Measurements from ENCODE around the gene CGNL1.

CGNL1 gene

DNA sequence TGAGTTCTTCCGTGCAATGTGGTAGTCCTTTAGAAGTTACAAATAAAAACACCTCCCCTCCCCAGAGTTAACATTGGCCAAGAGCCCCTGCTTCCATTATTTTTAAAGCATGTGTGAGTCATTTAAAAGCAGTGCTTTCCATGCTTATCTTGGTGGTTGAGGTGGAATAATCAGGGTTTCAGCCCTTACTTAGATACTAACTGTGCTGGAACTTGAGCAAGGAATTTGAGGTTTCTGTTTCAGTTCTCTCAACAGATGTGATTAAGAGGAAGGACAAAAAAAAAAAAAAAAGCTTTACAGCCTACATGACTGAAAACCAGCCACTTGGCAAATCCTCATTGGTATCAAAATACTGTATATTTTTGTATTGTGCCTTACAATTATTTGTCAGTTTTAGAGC, 64.5 kb downstream of the CGNL1 start:
- H3K9me3 Mint-ChIP-seq: no peaks in the 10 kb centered on the region
- H3K4me3 Mint-ChIP-seq: no peak overlapping the region
- no peaks in the 10 kb centered on the region for H3K36me3 Mint-ChIP-seq
- H3K27me3 Mint-ChIP-seq: peaks cover 6% of the 10 kb centered on the region
- H3K27ac Mint-ChIP-seq: no peak overlapping the region
- no peaks in the 10 kb centered on the region for H3K4me1 Mint-ChIP-seq

DNA sequence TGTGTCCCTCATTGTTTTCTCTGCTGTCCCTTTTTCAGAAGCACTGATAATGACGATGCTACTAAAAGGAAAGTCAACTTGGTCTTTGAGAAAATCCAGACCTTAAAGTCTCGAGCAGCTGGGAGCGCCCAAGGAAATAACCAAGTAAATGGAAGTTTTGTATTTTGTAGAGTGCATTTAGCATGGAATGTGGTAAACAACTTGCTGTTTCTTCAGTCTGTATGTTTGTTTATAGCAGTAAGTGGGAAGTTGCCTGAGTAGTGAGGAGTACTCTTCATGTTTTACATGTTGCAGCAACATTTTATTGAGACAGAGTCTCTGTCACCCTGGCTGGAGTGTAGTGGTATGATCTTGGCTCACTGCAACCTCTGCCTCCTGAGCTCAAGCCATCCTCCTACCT, 66.0 kb downstream of the CGNL1 start:
- no peaks in the 10 kb centered on the region for H3K9me3 Mint-ChIP-seq
- H3K4me3 Mint-ChIP-seq: no peak overlapping the region
- no peaks in the 10 kb centered on the region for H3K36me3 Mint-ChIP-seq
- no peak overlapping the region for H3K27ac Mint-ChIP-seq
- peaks cover 2% of the 10 kb centered on the region for H3K27me3 Mint-ChIP-seq
- H3K4me1 Mint-ChIP-seq: no peaks in the 10 kb centered on the region

DNA sequence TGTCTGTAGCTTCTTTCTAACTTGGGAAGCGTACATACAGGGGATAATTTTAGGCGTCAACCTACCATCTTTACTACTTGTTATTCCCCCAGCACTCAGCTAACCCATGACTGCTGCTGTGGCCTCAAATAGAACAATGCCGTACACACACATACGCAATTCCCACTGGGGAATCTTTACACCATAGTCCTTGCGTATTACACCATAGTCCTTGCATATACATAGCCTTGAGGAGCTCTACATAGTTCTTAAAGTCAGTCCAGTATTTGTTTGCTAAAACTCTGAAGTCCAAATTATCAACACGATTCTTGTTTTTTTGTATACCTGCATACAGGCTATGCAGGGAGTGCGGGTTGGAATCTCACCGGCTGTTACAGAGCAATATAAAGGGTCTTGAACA, 67.2 kb downstream of the CGNL1 start:
- Mint-ChIP-seq H3K4me1 (no peaks in the 10 kb centered on the region), H3K36me3 (no peaks in the 10 kb centered on the region), H3K27me3 (peaks cover 4% of the 10 kb centered on the region), H3K9me3 (no peaks in the 10 kb centered on the region), H3K4me3 (no peak overlapping the region), H3K27ac (no peak overlapping the region)

DNA sequence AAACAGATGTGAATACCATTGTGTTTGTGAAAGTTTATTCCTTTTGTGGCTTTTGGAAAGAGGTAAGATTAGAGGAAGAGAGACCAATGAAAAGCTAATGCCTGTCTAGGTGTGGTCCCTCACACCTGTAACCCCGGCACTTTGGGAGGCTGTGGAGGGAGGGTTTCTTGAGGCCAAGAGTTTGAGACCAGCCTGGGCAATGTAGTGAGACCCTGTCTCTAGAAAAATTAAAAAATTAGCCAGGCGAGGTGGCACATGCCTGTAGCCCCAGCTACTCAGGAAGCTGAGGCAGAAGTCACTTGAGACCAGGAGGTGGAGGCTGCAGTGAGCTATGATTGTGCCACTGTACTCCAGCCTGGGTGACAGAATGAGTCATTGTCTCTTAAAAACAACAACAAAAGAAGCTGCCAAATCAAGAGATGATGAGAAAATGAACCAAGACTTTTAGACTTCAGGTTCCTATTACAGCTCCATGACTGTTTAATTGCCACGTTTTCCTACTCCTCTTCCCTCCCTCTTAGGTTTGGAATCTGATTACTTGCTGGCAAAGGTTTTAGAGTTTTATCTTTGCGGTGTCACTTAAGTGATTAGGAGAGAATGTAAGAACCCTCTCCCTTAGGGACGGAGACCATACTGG, 68.7 kb downstream of the CGNL1 start:
- no peaks in the 10 kb centered on the region for H3K9me3 Mint-ChIP-seq
- no peaks in the 10 kb centered on the region for H3K36me3 Mint-ChIP-seq
- H3K4me1 Mint-ChIP-seq: no peaks in the 10 kb centered on the region
- no peak overlapping the region for H3K4me3 Mint-ChIP-seq
- peaks cover 9% of the 10 kb centered on the region for H3K27me3 Mint-ChIP-seq
- no peak overlapping the region for H3K27ac Mint-ChIP-seq

DNA sequence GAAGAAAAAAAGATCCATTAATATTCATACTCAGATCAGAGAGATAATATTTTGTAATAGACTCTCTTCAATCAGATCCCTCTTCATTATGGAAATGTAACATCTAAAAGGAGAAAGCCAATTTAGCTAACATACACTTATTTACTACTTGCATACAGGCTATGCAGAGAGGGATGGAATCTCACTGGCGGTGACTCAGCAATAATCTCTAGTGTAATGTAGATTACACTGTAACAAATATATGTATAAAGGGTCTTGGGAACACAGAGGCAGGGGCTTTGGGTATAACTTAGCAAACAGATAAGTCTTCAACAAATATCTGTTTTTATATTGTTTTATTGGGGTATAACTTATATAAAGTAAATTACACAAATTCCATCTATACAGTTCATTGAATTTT, 69.6 kb downstream of the CGNL1 start:
- no peaks in the 10 kb centered on the region for H3K4me1 Mint-ChIP-seq
- H3K4me3 Mint-ChIP-seq: no peak overlapping the region
- H3K36me3 Mint-ChIP-seq: no peaks in the 10 kb centered on the region
- peaks cover 9% of the 10 kb centered on the region for H3K27me3 Mint-ChIP-seq
- no peak overlapping the region for H3K27ac Mint-ChIP-seq
- no peaks in the 10 kb centered on the region for H3K9me3 Mint-ChIP-seq

DNA sequence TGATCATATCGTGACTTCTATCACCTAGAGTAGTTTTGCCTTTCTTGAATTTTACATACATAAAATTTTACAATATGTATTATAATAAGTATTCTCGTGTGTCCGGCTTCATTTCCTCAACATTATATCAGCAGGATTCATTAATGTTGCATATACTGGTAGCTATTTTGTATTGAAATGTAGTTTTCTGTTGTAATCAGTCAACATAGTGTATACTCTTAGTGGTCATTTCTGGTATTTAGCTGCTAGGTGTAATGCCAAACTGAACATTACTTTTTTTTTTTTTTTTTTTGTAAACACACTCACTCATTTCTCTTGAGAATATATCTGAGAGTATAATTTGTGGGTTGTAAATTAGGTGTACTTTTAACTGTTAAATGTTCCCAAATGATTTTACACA, 70.1 kb downstream of the CGNL1 start:
- no peaks in the 10 kb centered on the region for H3K9me3 Mint-ChIP-seq
- no peak overlapping the region for H3K4me3 Mint-ChIP-seq
- peaks cover 10% of the 10 kb centered on the region for H3K27me3 Mint-ChIP-seq
- no peaks in the 10 kb centered on the region for H3K4me1 Mint-ChIP-seq
- H3K36me3 Mint-ChIP-seq: no peaks in the 10 kb centered on the region
- H3K27ac Mint-ChIP-seq: no peak overlapping the region

DNA sequence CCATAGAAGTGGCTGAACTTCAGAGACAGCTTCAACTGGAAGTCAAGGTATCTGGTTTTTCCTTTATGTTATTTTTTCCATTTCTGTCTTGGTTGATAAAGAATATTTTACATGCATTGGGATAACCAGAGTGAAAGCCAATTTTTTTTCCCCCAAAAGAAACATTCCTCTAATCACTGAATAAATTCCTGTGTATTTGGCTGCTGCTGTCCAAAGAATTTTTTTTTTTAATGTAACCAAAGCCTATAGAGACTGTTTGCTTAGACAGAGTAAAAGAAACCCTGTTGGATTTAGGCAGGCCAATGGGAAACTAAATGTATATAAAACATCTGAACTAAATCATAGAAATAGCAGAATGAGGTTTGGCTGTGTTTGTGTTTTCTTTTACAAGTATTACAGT, 75.2 kb downstream of the CGNL1 start:
- Mint-ChIP-seq H3K27ac (no peak overlapping the region), H3K36me3 (no peaks in the 10 kb centered on the region), H3K4me1 (no peaks in the 10 kb centered on the region), H3K27me3 (peaks cover 15% of the 10 kb centered on the region), H3K9me3 (no peaks in the 10 kb centered on the region), H3K4me3 (no peak overlapping the region)

DNA sequence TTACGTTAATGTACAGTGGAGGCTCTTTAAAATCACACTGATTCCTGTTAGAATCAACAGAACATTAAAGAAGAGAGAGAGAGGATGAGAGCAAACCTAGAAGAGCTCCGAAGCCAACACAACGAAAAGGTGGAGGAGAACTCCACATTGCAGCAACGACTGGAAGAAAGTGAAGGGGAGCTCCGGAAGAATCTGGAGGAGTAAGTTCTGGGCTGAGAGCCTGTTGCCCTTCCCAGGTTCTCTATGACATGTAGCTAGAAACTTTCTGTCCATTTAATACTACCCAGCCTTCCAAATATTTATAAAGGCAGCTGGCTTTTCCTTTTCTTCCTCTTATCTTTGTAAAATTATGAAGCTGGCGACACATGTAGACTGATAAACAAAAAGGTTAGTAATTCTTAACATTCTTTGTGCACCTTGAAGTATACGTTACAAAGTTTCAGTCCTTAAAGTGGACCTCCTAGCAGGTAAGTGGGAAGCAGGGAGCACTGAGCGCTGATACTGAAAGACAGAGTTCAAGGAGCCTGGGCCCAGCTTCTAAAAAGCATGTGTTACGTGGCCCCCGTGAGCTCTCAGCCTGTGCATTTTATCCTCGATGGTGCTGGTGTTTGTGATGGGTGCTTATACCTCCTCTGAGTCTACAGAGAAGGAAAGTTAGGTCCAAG, 75.9 kb downstream of the CGNL1 start:
- H3K4me3 Mint-ChIP-seq: no peak overlapping the region
- no peaks in the 10 kb centered on the region for H3K4me1 Mint-ChIP-seq
- H3K36me3 Mint-ChIP-seq: no peaks in the 10 kb centered on the region
- peaks cover 15% of the 10 kb centered on the region for H3K27me3 Mint-ChIP-seq
- H3K9me3 Mint-ChIP-seq: no peaks in the 10 kb centered on the region
- no peak overlapping the region for H3K27ac Mint-ChIP-seq

DNA sequence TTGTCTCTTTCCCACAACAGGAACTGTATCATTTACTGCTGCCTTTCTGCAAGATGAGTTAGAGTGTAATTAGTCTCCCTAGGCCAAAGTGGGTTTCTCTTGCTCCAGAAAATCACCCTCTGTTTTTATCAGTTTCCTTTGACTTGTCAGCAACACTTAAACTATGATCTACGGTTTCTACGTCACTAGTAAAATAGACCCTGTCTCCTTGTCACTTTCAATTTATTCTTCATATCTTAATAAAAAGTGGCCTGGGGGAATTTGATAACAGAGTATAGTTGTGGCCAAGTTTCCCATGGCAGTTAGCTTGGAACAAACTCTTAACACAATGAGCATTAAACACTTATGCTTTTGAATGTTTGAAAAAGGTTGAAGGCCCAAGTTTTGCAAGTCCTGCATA, 79.6 kb downstream of the CGNL1 start:
- H3K9me3 Mint-ChIP-seq: no peaks in the 10 kb centered on the region
- H3K4me1 Mint-ChIP-seq: no peaks in the 10 kb centered on the region
- H3K27me3 Mint-ChIP-seq: peaks cover 8% of the 10 kb centered on the region
- no peak overlapping the region for H3K27ac Mint-ChIP-seq
- H3K36me3 Mint-ChIP-seq: no peaks in the 10 kb centered on the region
- H3K4me3 Mint-ChIP-seq: no peak overlapping the region

DNA sequence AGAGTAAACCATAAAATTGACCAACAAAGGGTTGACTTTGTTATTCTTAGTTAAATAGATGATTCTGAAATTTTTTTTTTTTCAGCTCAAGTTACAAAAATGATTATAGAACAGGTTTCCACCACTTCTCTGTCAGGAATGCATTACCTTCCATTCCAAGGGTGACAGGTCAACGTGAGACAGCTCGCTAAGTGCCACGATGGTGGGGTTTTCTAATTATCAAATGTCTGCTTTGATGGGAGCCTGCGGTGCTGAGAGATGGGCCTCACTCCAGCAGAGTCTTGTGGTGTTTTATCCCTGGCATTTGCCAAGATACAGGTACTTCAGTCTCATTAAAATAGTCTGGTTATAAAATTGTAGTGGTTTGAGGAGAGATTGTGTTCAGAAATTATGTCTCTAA, 80.3 kb downstream of the CGNL1 start:
- no peaks in the 10 kb centered on the region for H3K36me3 Mint-ChIP-seq
- no peak overlapping the region for H3K27ac Mint-ChIP-seq
- H3K4me3 Mint-ChIP-seq: no peak overlapping the region
- H3K4me1 Mint-ChIP-seq: no peaks in the 10 kb centered on the region
- peaks cover 7% of the 10 kb centered on the region for H3K27me3 Mint-ChIP-seq
- H3K9me3 Mint-ChIP-seq: no peaks in the 10 kb centered on the region

DNA sequence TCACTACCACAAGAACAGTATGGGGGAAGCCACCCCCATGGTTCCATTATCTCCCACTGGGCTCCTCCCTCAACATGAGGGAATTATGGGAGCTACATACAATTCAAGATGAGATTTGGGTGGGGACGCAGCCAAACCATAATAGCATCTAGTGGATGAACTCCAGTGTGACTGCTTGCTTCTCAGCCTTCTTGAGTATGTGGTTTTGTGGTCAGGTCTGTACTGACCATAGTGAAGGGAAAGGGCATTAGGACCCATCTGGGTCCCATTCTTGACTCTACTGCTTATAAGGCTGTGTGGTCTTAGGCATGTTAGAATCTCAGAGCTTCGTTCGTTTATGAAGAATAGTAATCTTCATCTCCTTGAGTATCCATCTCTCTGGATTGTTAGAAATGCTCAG, 81.4 kb downstream of the CGNL1 start:
- H3K9me3 Mint-ChIP-seq: no peaks in the 10 kb centered on the region
- H3K27ac Mint-ChIP-seq: no peak overlapping the region
- no peaks in the 10 kb centered on the region for H3K36me3 Mint-ChIP-seq
- no peak overlapping the region for H3K4me3 Mint-ChIP-seq
- peaks cover 2% of the 10 kb centered on the region for H3K27me3 Mint-ChIP-seq
- no peaks in the 10 kb centered on the region for H3K4me1 Mint-ChIP-seq

DNA sequence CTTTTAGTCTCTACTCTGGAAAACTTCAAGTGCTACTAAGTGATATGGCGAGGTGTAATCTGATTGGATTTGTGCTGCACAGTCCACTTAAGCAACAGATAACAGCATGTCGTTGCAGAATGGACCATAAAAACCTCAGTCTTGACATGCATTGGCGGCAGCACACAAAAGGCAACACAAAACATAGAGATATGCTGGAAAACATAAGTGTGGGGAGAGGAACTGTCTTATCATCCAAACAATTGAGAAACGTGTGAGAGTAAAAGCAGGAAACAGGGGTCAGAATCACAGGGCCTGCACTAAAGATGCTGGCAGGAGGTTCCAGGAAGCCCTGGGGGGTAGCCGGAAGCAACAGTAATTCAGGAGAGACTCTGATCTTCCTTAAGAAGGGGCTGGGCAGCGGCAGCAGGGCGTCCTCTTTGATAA, 82.1 kb downstream of the CGNL1 start:
- no peaks in the 10 kb centered on the region for H3K36me3 Mint-ChIP-seq
- H3K9me3 Mint-ChIP-seq: no peaks in the 10 kb centered on the region
- peaks cover 2% of the 10 kb centered on the region for H3K27me3 Mint-ChIP-seq

DNA sequence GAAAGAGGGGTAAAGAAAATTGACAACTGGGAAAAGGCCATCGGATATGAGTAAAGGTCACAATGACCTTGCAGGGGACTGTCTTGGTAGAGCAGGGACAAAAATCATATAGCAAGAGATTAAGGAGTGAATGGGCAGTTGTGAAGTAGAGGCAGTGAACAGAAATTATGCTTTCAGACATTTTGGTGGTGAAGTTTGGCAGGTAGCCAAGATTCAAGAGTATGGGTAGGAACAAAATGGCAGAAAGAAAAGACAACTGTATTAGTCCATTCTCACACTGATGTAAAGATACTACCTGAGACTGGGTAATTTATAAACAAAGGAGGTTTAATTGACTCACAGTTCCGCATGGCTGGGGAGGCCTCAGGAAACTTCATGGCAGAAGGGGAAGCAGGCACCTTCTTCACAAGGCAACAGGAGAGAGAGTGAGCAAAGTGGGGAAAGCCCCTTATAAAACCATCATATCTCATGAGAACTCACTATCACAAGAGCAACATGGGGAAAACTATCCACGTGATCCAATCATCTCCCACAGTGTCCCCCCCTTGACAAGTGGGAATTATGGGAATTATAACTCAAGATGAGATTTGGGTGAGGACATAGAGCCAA, 84.0 kb downstream of the CGNL1 start:
- H3K27ac Mint-ChIP-seq: no peak overlapping the region
- H3K4me3 Mint-ChIP-seq: no peak overlapping the region
- no peaks in the 10 kb centered on the region for H3K36me3 Mint-ChIP-seq
- no peaks in the 10 kb centered on the region for H3K4me1 Mint-ChIP-seq
- peaks cover 2% of the 10 kb centered on the region for H3K27me3 Mint-ChIP-seq
- H3K9me3 Mint-ChIP-seq: no peaks in the 10 kb centered on the region

More for the DNA sequence above, 82.1 kb downstream of the CGNL1 start:
- Mint-ChIP-seq H3K27ac (no peak overlapping the region), H3K4me1 (no peaks in the 10 kb centered on the region), H3K4me3 (no peak overlapping the region)

DNA sequence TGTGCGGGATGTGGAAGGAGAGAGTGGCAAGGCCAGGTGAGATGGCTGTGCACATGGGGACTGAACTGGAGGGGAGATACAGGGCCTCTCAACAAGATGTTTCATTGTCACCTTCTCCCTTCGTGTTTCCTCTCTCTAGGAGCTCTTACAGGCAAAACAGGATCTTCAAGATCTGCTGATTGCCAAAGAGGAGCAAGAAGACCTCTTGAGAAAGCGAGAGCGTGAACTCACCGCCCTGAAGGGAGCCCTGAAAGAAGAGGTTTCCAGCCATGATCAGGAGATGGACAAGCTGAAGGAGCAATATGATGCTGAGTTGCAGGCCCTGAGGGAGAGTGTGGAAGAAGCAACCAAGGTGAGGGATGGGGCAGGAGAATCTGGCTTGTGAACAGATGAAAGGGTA, 85.2 kb downstream of the CGNL1 start:
- H3K9me3 Mint-ChIP-seq: no peaks in the 10 kb centered on the region
- H3K27ac Mint-ChIP-seq: no peak overlapping the region
- H3K4me3 Mint-ChIP-seq: no peak overlapping the region
- no peaks in the 10 kb centered on the region for H3K36me3 Mint-ChIP-seq
- H3K27me3 Mint-ChIP-seq: peaks cover 2% of the 10 kb centered on the region
- no peaks in the 10 kb centered on the region for H3K4me1 Mint-ChIP-seq

DNA sequence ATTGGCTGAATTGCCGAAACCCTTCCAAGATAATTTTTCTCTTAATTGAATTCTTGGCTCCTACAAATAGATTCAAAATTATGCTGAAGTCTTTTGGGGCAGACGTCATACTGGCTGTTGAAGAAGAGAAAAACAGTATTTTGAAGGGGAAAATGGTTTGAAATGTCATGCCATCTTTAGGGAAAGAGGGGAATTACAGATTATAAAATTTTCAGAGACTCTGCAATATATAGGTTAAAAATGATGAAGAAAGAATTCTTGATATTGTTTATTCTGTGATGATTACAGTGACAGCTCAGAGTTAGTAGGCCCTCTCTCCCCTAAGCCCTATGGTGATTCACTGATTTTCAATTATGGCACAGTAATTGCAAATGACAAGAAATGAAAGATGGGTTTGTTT, 86.1 kb downstream of the CGNL1 start:
- Mint-ChIP-seq H3K9me3 (no peaks in the 10 kb centered on the region), H3K4me1 (no peaks in the 10 kb centered on the region), H3K27me3 (peaks cover 6% of the 10 kb centered on the region), H3K36me3 (no peaks in the 10 kb centered on the region), H3K4me3 (no peak overlapping the region), H3K27ac (no peak overlapping the region)

DNA sequence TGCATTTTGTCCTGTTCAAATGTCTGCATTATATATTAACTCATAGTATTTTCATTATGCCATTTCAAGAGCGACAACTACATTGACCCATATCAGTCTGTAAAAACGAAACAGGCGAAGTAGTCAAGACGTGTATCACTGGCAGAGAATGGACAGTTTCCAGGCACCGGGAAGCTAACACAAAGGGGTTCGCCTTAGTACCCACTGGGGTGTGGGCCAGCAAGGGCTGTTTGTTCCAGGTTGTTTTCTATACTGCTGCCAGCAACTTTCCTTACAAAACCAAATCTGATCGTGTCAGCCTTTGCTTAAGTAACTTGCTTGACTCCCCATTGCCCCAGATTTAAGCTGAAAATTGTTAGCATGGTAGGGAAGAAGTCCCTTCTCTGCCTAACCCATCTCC, 87.1 kb downstream of the CGNL1 start:
- no peaks in the 10 kb centered on the region for H3K36me3 Mint-ChIP-seq
- H3K27ac Mint-ChIP-seq: no peak overlapping the region
- no peaks in the 10 kb centered on the region for H3K9me3 Mint-ChIP-seq
- peaks cover 7% of the 10 kb centered on the region for H3K27me3 Mint-ChIP-seq
- no peak overlapping the region for H3K4me3 Mint-ChIP-seq
- H3K4me1 Mint-ChIP-seq: no peaks in the 10 kb centered on the region

Measured in activated naive CD4-positive, alpha-beta T cell treated with anti-CD3 and anti-CD28 coated beads, Interleukin-2, amount 50 U/mL, for 24 hours (primary cell).